ENCODE data around the gene CERS4. TPM values are rescaled to one million over a fixed set of nuclear protein-coding genes. Genes with fewer than 3 reads are reported as not detected.
"Not testable (repeated sequence)": the region's sequence is repeated elsewhere in the genome, so short reads cannot be mapped to it uniquely, and the experiment has no call there.

CERS4 gene
- total and polyA plus RNA-seq, 4 donors, result 30.7 to 67.8 (median 54.4) TPM

DNA sequence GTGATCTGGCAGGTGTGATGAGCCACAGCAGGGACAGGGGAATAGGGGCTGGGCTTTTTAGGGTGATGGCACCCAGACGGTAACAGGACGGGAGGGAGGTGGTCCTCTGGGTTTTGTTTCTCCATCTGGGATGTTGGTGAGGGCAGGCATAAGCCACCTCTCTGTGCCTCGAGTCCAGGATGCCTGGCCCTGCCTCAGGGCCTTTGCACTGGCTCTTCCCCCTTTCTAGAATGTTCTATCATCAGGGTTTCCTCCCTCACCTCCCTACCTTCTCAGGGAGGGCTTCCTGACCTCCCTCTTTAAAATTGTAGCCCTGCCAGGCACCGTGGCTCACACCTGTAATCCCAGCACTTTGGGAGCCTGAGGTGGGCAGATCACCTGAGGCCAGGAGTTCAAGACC, 6.6 kb downstream of the CERS4 start:
- no peaks in the 10 kb centered on the region for H3K9me3 ChIP-seq (ENCODE audit: control insufficient read depth in 4 of 4, insufficient read depth in 3 of 4, low read length in 3 of 4)
- TF ChIP-seq, protein P1, sequence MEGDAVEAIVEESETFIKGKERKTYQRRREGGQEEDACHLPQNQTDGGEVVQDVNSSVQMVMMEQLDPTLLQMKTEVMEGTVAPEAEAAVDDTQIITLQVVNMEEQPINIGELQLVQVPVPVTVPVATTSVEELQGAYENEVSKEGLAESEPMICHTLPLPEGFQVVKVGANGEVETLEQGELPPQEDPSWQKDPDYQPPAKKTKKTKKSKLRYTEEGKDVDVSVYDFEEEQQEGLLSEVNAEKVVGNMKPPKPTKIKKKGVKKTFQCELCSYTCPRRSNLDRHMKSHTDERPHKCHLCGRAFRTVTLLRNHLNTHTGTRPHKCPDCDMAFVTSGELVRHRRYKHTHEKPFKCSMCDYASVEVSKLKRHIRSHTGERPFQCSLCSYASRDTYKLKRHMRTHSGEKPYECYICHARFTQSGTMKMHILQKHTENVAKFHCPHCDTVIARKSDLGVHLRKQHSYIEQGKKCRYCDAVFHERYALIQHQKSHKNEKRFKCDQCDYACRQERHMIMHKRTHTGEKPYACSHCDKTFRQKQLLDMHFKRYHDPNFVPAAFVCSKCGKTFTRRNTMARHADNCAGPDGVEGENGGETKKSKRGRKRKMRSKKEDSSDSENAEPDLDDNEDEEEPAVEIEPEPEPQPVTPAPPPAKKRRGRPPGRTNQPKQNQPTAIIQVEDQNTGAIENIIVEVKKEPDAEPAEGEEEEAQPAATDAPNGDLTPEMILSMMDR (IDR thresholded peaks at IDR 0.05; ENCODE audit: control extremely low read depth, extremely low read depth), result no peak
- H3K27me3 ChIP-seq (ENCODE audit: control insufficient read depth in 3 of 3, insufficient read depth in 3 of 3, low read length in 2 of 3), result no peaks in the 10 kb centered on the region
- ATAC-seq (ENCODE audit: insufficient read depth, low FRiP score) (no peak), DNase-seq (no peak)
- H3K27ac ChIP-seq (ENCODE audit: low read depth in 1 of 2, low read length in 1 of 2), result no peak overlapping the region
- no peak overlapping the region for H3K4me3 ChIP-seq
- no peak overlapping the region for H3K9ac ChIP-seq (ENCODE audit: insufficient read depth in 1 of 2, low read length in 2 of 2)
- H3K4me1 ChIP-seq (ENCODE audit: control insufficient read depth in 5 of 5, insufficient read depth in 5 of 5, low read length in 5 of 5), result peaks cover 0 to 8% (median 0%) of the 10 kb centered on the region in 5 donors
- 91 to 95% methylated on average over 4 of the region's 4 CpGs for WGBS, 2 donors
- peaks cover 0 to 7% (median 1%) of the 10 kb centered on the region in 4 donors for H3K36me3 ChIP-seq (ENCODE audit: control insufficient read depth in 4 of 4, insufficient read depth in 4 of 4, low read length in 4 of 4)

DNA sequence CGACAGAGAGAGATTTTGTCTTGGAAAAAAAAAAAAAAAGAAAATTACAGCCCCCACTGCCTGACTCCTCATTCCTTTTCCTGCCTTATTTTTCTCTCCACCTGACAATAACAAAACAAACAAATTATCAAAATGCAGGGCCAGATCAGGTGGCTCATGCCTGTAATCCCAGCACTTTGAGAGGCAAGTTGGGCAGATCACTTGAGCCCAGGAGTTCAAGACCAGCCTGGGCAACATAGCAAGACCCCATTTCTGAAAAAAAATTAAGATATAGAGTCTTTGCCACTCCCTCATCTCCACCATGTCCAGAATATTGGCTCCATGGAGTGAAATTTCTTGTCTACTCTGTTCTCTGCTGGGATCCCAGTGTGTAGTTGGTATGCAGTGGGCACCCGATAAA, 7.2 kb downstream of the CERS4 start:
- DNase-seq (no peak), ATAC-seq (ENCODE audit: insufficient read depth, low FRiP score) (no peak)
- Histone ChIP-seq H3K27me3 (ENCODE audit: control insufficient read depth in 3 of 3, insufficient read depth in 3 of 3, low read length in 2 of 3) (no peaks in the 10 kb centered on the region), H3K9ac (ENCODE audit: insufficient read depth in 1 of 2, low read length in 2 of 2) (no peak overlapping the region), H3K9me3 (ENCODE audit: control insufficient read depth in 4 of 4, insufficient read depth in 3 of 4, low read length in 3 of 4) (no peaks in the 10 kb centered on the region), H3K4me3 (no peak overlapping the region), H3K4me1 (ENCODE audit: control insufficient read depth in 5 of 5, insufficient read depth in 5 of 5, low read length in 5 of 5) (peaks cover 0 to 8% (median 0%) of the 10 kb centered on the region in 5 donors), H3K27ac (ENCODE audit: low read depth in 1 of 2, low read length in 1 of 2) (no peak overlapping the region), H3K36me3 (ENCODE audit: control insufficient read depth in 4 of 4, insufficient read depth in 4 of 4, low read length in 4 of 4) (peaks cover 0 to 7% (median 1%) of the 10 kb centered on the region in 4 donors)
- WGBS, 2 donors, result 40 to 63% methylated on average over 2 of the region's 2 CpGs
- TF ChIP-seq, protein P1 (IDR thresholded peaks at IDR 0.05; ENCODE audit: control extremely low read depth, extremely low read depth), result no peak

DNA sequence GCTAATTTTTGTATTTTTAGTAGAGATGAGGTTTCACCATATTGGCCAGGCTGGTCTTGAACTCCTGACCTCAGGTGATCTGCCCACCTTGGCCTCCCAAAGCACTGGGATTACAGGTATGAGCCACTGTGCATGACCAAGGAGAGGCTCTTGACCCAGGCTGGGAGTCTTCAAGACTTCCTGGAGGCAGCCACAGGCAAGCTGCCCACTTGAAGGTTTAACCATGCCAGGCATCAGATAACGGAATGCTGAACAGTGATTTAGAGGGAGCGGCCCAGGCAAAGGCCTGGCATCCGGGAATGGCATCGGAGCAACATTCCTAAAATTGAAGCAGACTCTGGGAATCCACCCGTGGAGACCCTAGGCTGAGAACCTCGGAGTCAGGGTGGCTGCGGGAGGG, 9.0 kb downstream of the CERS4 start:
- H3K36me3 ChIP-seq (ENCODE audit: control insufficient read depth in 4 of 4, insufficient read depth in 4 of 4, low read length in 4 of 4), result not testable (repeated sequence)
- WGBS, 2 donors, result 86 to 91% methylated on average over 7 of the region's 7 CpGs

DNA sequence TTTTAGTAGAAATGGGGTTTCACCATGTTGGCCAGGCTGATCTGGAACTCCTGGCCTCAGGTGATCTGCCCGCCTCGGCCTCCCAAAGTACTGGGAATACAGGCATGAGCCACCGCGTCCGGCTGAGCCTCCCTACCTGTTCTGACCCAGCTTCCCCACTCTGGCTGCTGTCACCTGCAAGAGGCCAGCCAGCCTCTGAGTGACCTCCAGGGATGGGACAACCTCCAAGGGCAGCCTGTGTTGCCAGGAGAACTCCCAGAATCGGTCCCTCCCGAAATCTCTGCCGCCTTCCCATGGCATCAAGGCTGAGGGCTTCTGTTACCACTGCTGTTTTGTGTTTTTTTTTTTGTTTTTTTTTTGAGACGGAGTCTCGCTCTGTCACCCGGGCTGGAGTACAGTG, 11.3 kb downstream of the CERS4 start:
- 93 to 97% methylated on average over 11 of the region's 11 CpGs for WGBS, 2 donors
- ATAC-seq (ENCODE audit: insufficient read depth, low FRiP score), result no peak
- TF ChIP-seq, protein P1 (IDR thresholded peaks at IDR 0.05; ENCODE audit: control extremely low read depth, extremely low read depth), result no peak

More for the DNA sequence above, 9.0 kb downstream of the CERS4 start:
- H3K4me1 ChIP-seq (ENCODE audit: control insufficient read depth in 5 of 5, insufficient read depth in 5 of 5, low read length in 5 of 5); H3K9ac ChIP-seq (ENCODE audit: insufficient read depth in 1 of 2, low read length in 2 of 2); H3K27ac ChIP-seq (ENCODE audit: low read depth in 1 of 2, low read length in 1 of 2); H3K27me3 ChIP-seq (ENCODE audit: control insufficient read depth in 3 of 3, insufficient read depth in 3 of 3, low read length in 2 of 3); DNase-seq; ATAC-seq (ENCODE audit: insufficient read depth, low FRiP score); H3K9me3 ChIP-seq (ENCODE audit: control insufficient read depth in 4 of 4, insufficient read depth in 3 of 4, low read length in 3 of 4); H3K4me3 ChIP-seq: not testable (repeated sequence)

More for the DNA sequence above, 11.3 kb downstream of the CERS4 start:
- Histone ChIP-seq H3K9me3 (ENCODE audit: control insufficient read depth in 4 of 4, insufficient read depth in 3 of 4, low read length in 3 of 4) (no peaks in the 10 kb centered on the region), H3K4me1 (ENCODE audit: control insufficient read depth in 5 of 5, insufficient read depth in 5 of 5, low read length in 5 of 5) (peaks cover 0 to 7% (median 0%) of the 10 kb centered on the region in 5 donors), H3K4me3 (no peak overlapping the region), H3K36me3 (ENCODE audit: control insufficient read depth in 4 of 4, insufficient read depth in 4 of 4, low read length in 4 of 4) (peaks cover 0 to 7% (median 0%) of the 10 kb centered on the region in 4 donors), H3K27ac (ENCODE audit: low read depth in 1 of 2, low read length in 1 of 2) (no peak overlapping the region), H3K27me3 (ENCODE audit: control insufficient read depth in 3 of 3, insufficient read depth in 3 of 3, low read length in 2 of 3) (no peaks in the 10 kb centered on the region), H3K9ac (ENCODE audit: insufficient read depth in 1 of 2, low read length in 2 of 2) (no peak overlapping the region)
- DNase-seq, result no peak

Measured in lung (tissue), 12 donors.